Subcutaneous abdominal adipose tissue (tissue), 5 donors: ENCODE data around the gene XYLT1.

Experiments
- H3K27ac ChIP-seq: one replicate; pipeline ENCODE4 v1.7.0; 2013; ENCODE audit warnings: low read depth, mild to moderate bottlenecking, inconsistent platforms, low read length, moderate library complexity
- H3K27me3 ChIP-seq, 5 donors: one replicate each; pipeline ENCODE4 v1.7.0; 2013; ENCODE audit warnings: low read length in 5 of 5, inconsistent platforms in 1 of 5; ENCODE audit not compliant: control insufficient read depth in 5 of 5, insufficient read depth in 4 of 5
- H3K36me3 ChIP-seq, 5 donors: one replicate each; pipeline ENCODE4 v1.7.0; 2013; ENCODE audit warnings: low read length in 5 of 5; ENCODE audit not compliant: control insufficient read depth in 5 of 5, insufficient read depth in 5 of 5
- H3K4me1 ChIP-seq, 5 donors: one replicate each; pipeline ENCODE4 v1.7.0; 2013; ENCODE audit warnings: low read length in 5 of 5, mild to moderate bottlenecking in 3 of 5, moderate library complexity in 1 of 5; ENCODE audit not compliant: control insufficient read depth in 5 of 5, insufficient read depth in 5 of 5
- H3K4me3 ChIP-seq, 5 donors: one replicate each; pipeline ENCODE4 v1.7.0; 2013; ENCODE audit warnings: low read length in 5 of 5, low read depth in 1 of 5
- H3K9ac ChIP-seq, 5 donors: one replicate each; pipeline ENCODE4 v1.7.0; 2013; ENCODE audit warnings: low read length in 5 of 5, mild to moderate bottlenecking in 4 of 5, moderate library complexity in 3 of 5
- H3K9me3 ChIP-seq, 5 donors: one replicate each; pipeline ENCODE4 v1.7.0; 2013; ENCODE audit warnings: low read length in 5 of 5; ENCODE audit not compliant: control insufficient read depth in 5 of 5
- donor health status: healthy.
- donor health status: healthy.
- donor health status: healthy.
- donor health status: healthy.
- donor health status: healthy.

XYLT1 gene

GRCh38 chr16:17474037-17474436 lies 3.3 kb upstream of the XYLT1 start:
- Histone ChIP-seq H3K9ac (no peak overlapping the region), H3K27ac (no peak overlapping the region), H3K4me1 (peaks cover 5 to 42% (median 33%) of the 10 kb centered on the region in 5 donors), H3K9me3 (no peaks in the 10 kb centered on the region), H3K27me3 (peaks cover 0 to 6% (median 3%) of the 10 kb centered on the region in 5 donors), H3K4me3 (no peak overlapping the region), H3K36me3 (no peaks in the 10 kb centered on the region)

DNA sequence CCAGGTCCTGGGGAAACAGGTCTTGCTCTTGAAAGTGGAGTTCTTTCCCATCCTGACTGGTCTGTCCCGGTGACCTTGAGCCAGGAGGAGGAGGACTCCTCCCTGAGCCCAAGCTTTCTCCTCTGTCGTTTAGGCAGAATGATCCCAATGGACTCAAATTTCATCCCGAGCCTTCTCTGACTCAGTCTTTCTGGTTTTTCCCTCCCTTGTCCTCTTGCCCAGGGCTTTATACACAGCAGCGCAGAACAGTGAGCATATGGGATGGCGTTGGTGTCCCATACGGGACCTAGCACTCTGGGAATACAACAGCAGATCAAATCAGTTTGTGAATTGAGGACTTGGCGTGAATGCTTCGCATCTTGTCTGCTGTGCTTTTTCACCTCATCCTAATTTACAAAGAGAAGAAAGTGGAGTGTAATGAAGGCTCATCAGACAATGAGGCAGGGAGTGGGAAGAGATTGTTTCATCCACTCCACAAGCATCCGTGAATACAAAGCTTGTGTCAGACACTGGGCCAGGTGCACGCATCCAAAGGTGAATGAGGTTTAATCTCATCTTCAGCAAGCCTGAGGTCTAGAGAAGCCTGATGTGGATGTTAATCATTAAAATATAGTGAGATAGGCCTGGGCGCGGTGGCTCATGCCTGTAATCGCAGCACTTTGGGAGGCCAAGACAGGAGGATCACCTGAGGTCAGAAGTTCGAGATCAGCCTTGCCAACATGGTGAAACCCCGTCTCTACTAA lies 1.1 kb upstream of the XYLT1 start:
- Histone ChIP-seq H3K4me3 (peak overlapping the region in 2 of 5 donors; percentile 75 to 77), H3K9me3 (no peaks in the 10 kb centered on the region), H3K9ac (peak overlapping the region in 2 of 5 donors; percentile 16 to 42), H3K27me3 (peaks cover 0 to 8% (median 2%) of the 10 kb centered on the region in 5 donors), H3K36me3 (no peaks in the 10 kb centered on the region), H3K4me1 (peaks cover 5 to 56% (median 50%) of the 10 kb centered on the region in 5 donors), H3K27ac (peak overlapping the region; percentile 97)

- H3K27me3 ChIP-seq: peaks cover 0 to 8% (median 0%) of the 10 kb centered on the region in 5 donors
- peak overlapping the region in 4 of 5 donors; percentile 63 to 79 (median 66) for H3K9ac ChIP-seq
- no peaks in the 10 kb centered on the region for H3K9me3 ChIP-seq
- peaks cover 5 to 53% (median 50%) of the 10 kb centered on the region in 5 donors for H3K4me1 ChIP-seq
- H3K27ac ChIP-seq: no peak overlapping the region
- H3K36me3 ChIP-seq: no peaks in the 10 kb centered on the region
- peak overlapping the region; percentile 68 to 90 (median 77) for H3K4me3 ChIP-seq
Measured at GRCh38 chr16:17470182-17470907, 415 bp downstream of the XYLT1 start.

DNA sequence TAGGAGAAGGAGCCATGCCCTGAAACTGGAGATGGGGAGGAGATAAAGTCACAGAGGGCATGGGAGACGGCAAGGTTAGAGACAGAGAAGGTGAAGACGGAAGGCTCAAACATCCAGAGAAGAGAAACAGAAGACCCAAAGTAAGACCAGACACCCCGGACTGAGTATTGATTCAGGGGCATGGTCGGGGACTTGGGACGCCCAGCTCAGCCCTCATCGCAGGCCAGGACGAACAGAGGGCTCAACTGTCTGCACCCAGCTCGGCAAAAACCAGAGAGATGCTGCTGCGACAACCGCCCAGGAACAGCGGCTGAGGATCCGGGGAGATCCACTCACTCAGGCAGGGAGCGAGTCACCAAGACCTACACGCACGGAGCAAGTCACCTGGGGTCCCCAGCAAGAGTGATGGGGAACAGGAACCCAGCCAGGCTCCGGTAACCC lies 999 bp downstream of the XYLT1 start:
- H3K27me3 ChIP-seq: peaks cover 0 to 8% (median 0%) of the 10 kb centered on the region in 5 donors
- peaks cover 5 to 53% (median 50%) of the 10 kb centered on the region in 5 donors for H3K4me1 ChIP-seq
- peak overlapping the region; percentile 14 for H3K27ac ChIP-seq

DNA sequence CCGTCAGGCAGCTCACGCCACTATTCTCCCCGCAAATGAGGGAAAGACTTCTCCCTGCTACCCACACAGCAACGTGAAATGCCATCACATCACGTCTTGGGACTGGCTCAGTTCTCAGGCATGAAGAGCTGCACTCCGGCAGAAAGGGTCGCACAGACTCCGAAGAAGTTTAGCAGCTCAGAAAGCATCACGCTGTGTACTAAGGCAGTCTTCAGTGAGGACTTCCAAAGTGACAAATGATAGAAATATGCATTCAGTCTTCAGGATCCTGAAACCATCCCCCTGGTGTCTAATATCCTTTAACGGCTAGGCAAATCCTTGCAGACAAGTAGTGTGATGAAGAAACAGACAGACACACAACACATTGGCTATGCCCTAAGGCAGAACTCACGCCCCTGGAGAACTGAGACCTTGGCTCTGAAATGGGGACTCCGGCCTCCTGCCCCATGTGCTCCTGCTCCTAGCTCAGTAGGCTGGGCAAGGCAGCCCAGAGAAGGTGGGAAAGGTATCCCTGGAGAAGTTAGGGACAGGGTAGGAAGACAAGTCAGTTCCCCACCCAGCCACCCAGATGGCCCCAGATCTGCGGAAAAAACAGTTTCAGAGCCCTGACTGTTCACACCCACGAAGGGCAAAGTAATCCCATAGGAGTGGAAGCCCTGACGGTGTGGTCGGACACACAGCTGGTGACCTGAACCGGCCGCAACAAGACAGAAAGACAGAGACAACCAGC lies 1.6 kb downstream of the XYLT1 start:
- H3K9me3 ChIP-seq: no peaks in the 10 kb centered on the region
- H3K9ac ChIP-seq: peak overlapping the region in 4 of 5 donors; percentile 63 to 79 (median 66)
- H3K36me3 ChIP-seq: no peaks in the 10 kb centered on the region
- peaks cover 3 to 50% (median 47%) of the 10 kb centered on the region in 5 donors for H3K4me1 ChIP-seq
- H3K27me3 ChIP-seq: peaks cover 0 to 8% (median 0%) of the 10 kb centered on the region in 5 donors
- H3K27ac ChIP-seq: peak overlapping the region; percentile 14
- peak overlapping the region; percentile 68 to 90 (median 77) for H3K4me3 ChIP-seq

More for the DNA sequence above, 999 bp downstream of the XYLT1 start:
- Histone ChIP-seq H3K9ac (peak overlapping the region in 4 of 5 donors; percentile 63 to 79 (median 66)), H3K9me3 (no peaks in the 10 kb centered on the region), H3K36me3 (no peaks in the 10 kb centered on the region), H3K4me3 (peak overlapping the region; percentile 68 to 90 (median 77))

DNA sequence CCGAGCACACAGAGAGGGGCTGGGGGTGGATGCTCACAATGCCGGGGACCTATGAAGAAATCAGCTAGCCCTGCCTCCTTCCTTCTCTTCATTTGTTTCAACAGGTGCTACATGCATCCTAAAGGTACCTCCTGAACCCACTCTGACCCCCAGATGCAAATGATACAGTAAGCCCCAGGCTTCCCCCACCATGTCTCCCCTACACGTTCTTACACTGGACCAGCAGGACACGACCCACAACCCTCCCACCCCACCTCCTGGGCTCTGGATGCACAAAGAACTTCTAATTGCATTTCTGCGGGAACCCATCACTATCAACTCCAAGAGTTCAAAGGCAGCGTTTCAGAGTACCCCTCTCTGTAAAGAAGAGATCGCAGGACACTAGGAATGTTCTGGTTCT lies 2.1 kb downstream of the XYLT1 start:
- Histone ChIP-seq H3K9ac (peak overlapping the region in 2 of 5 donors; percentile 67 to 79), H3K4me1 (peaks cover 2 to 44% (median 42%) of the 10 kb centered on the region in 5 donors), H3K4me3 (peak overlapping the region; percentile 68 to 90 (median 77)), H3K27ac (no peak overlapping the region), H3K27me3 (peaks cover 0 to 8% (median 0%) of the 10 kb centered on the region in 5 donors), H3K36me3 (no peaks in the 10 kb centered on the region), H3K9me3 (no peaks in the 10 kb centered on the region)

- Histone ChIP-seq H3K4me3 (peak overlapping the region in 4 of 5 donors; percentile 68 to 90 (median 80)), H3K9ac (peak overlapping the region in 1 of 5 donors; percentile 30), H3K27me3 (peaks cover 0 to 8% (median 0%) of the 10 kb centered on the region in 5 donors), H3K4me1 (peaks cover 2 to 42% (median 40%) of the 10 kb centered on the region in 5 donors), H3K9me3 (no peaks in the 10 kb centered on the region), H3K27ac (no peak overlapping the region), H3K36me3 (no peaks in the 10 kb centered on the region)
Measured at GRCh38 chr16:17467923-17468540, 2.7 kb downstream of the XYLT1 start.

- H3K9me3 ChIP-seq: no peaks in the 10 kb centered on the region
- H3K9ac ChIP-seq: no peak overlapping the region
- H3K27ac ChIP-seq: no peak overlapping the region
- peaks cover 2 to 39% (median 37%) of the 10 kb centered on the region in 5 donors for H3K4me1 ChIP-seq
- peaks cover 0 to 8% (median 0%) of the 10 kb centered on the region in 5 donors for H3K27me3 ChIP-seq
- no peaks in the 10 kb centered on the region for H3K36me3 ChIP-seq
- H3K4me3 ChIP-seq: no peak overlapping the region
Measured at GRCh38 chr16:17466876-17467275, 3.9 kb downstream of the XYLT1 start.

- no peak overlapping the region for H3K9ac ChIP-seq
- H3K4me3 ChIP-seq: no peak overlapping the region
- H3K27me3 ChIP-seq: peaks cover 0 to 6% (median 0%) of the 10 kb centered on the region in 5 donors
- no peaks in the 10 kb centered on the region for H3K36me3 ChIP-seq
- H3K27ac ChIP-seq: no peak overlapping the region
- peaks cover 0 to 37% (median 28%) of the 10 kb centered on the region in 5 donors for H3K4me1 ChIP-seq
- H3K9me3 ChIP-seq: no peaks in the 10 kb centered on the region
Measured at GRCh38 chr16:17465460-17465859, 5.3 kb downstream of the XYLT1 start.
